HepG2 (cell line): Measurements from ENCODE around the gene TPRKB. TPM values are rescaled to one million over a fixed set of nuclear protein-coding genes. Genes with fewer than 3 reads are reported as not detected.

Experiments
- AHR ChIP-seq: IDR thresholded peaks from 2 replicates; pipeline ENCODE4 v1.6.1; 2018; ENCODE audit warnings: missing genetic modification reagents, missing compliant biosample characterization
- ARNTL ChIP-seq: sonication (generic); formaldehyde crosslinking; IDR thresholded peaks from 2 replicates; pipeline ENCODE4 v1.4.0; 2020; ENCODE audit warnings: mild to moderate bottlenecking, missing genetic modification reagents
- CHD2 ChIP-seq: IDR thresholded peaks from 2 replicates; pipeline ENCODE4 v1.6.1; 2011; ENCODE audit warnings: low read depth, low read length, improper control_type of control experiment
- EP300 ChIP-seq, 3 experiments: sonication (generic) in 1 of 3; formaldehyde crosslinking in 1 of 3; IDR thresholded peaks; 2 replicates each; pipeline versions ENCODE4 v1.5.1 to v1.6.1; 2011 to 2020; ENCODE audit warnings: low read depth in 2 of 3, low read length in 2 of 3, borderline replicate concordance in 1 of 3, improper control_type of control experiment in 1 of 3, mild to moderate bottlenecking in 1 of 3, missing genetic modification reagents in 1 of 3, moderate library complexity in 1 of 3
- JUN ChIP-seq: sonication (generic); formaldehyde crosslinking; IDR thresholded peaks from 2 replicates; pipeline ENCODE4 v1.4.0; 2020; ENCODE audit warnings: mild to moderate bottlenecking, missing genetic modification reagents
- KMT2A ChIP-seq: sonication (generic); formaldehyde crosslinking; IDR thresholded peaks from 2 replicates; pipeline ENCODE4 v1.4.0; 2020; ENCODE audit warnings: missing genetic modification reagents
- LCORL ChIP-seq, 2 experiments: fragments of 450-650 bp in 1 of 2; sonication (generic) in 1 of 2; formaldehyde crosslinking in 1 of 2; IDR thresholded peaks; 2 replicates each; pipeline versions ENCODE4 v1.5.0 to v1.6.1; 2017 to 2020; ENCODE audit warnings: antibody characterized with exemption in 1 of 2, missing genetic modification reagents in 1 of 2
- MBNL3 ChIP-seq: fragments of 250-450 bp; sonication (Bioruptor Pico); conservative IDR thresholded peaks from 2 replicates; pipeline ENCODE4 v1.8.0; 2022; ENCODE audit warnings: mild to moderate bottlenecking, inconsistent platforms
- NFKBIZ ChIP-seq: IDR thresholded peaks from 2 replicates; pipeline ENCODE4 v1.6.1; 2018; ENCODE audit warnings: missing genetic modification reagents, missing compliant biosample characterization
- NR2F1 ChIP-seq, 2 experiments: fragments of 450-650 bp in 1 of 2; formaldehyde crosslinking in 1 of 2; IDR thresholded peaks; 2 replicates each; pipeline versions ENCODE4 v1.5.0 to v1.6.1; 2016 to 2020; ENCODE audit warnings: mild to moderate bottlenecking in 1 of 2, missing compliant biosample characterization in 1 of 2, missing genetic modification reagents in 1 of 2, moderate library complexity in 1 of 2
- RAD51 ChIP-seq: fragments of 450-650 bp; IDR thresholded peaks from 2 replicates; pipeline ENCODE4 v1.6.1; 2016; ENCODE audit warnings: borderline replicate concordance
- TBX2 ChIP-seq: sonication (generic); formaldehyde crosslinking; IDR thresholded peaks from 2 replicates; pipeline ENCODE4 v1.5.0; 2020; ENCODE audit warnings: missing genetic modification reagents, mild to moderate bottlenecking, borderline replicate concordance
- ZNF34 ChIP-seq: sonication (generic); formaldehyde crosslinking; IDR thresholded peaks from 2 replicates; pipeline ENCODE4 v1.4.0; 2020; ENCODE audit warnings: mild to moderate bottlenecking, missing genetic modification reagents, borderline replicate concordance
- polyA plus RNA-seq, 8 experiments: library from polyadenylated mRNA; depleted of rRNA in 3 of 8; stranded (reverse) in 7 of 8; unstranded in 1 of 8; fragments of >200 nt; fragmentation: Illumina TruSeq in 4 of 8; extraction: Trizol in 4 of 8; gene quantifications; 2 replicates each; pipeline versions ENCODE4 v1.2.1 to v1.2.3, GENCODE V29; 2011 to 2016; ENCODE audit warnings: low read depth in 4 of 8, missing spikeins in 1 of 8, mixed read lengths in 1 of 8; ENCODE audit not compliant: insufficient read depth in 1 of 8
- total RNA-seq, 5 experiments: library from RNA; depleted of rRNA; stranded (reverse); fragments of >200 nt; fragmentation: Illumina TruSeq; extraction: Trizol; gene quantifications; 2 replicates each; pipeline ENCODE4 v1.2.3, GENCODE V29; 2016; ENCODE audit warnings: low read depth in 1 of 5
- TF ChIP-seq, protein P1 (sequence below): sonication (generic); formaldehyde crosslinking; IDR thresholded peaks from 2 replicates; pipeline ENCODE4 v1.4.0; 2020; ENCODE audit warnings: missing genetic modification reagents
- TF ChIP-seq, protein P2 (sequence below): sonication (generic); formaldehyde crosslinking; conservative IDR thresholded peaks from 2 replicates; pipeline ENCODE4 v1.8.0; 2022; ENCODE audit warnings: missing genetic modification reagents
- TF ChIP-seq, protein P3 (sequence below): sonication (generic); formaldehyde crosslinking; IDR thresholded peaks from 2 replicates; pipeline ENCODE4 v1.4.0; 2020; ENCODE audit warnings: missing genetic modification reagents, borderline replicate concordance
- TF ChIP-seq, protein P4 (sequence below): sonication (generic); formaldehyde crosslinking; IDR thresholded peaks from 2 replicates; pipeline ENCODE4 v1.5.0; 2020; ENCODE audit warnings: missing genetic modification reagents
- TF ChIP-seq, protein P5 (sequence below): sonication (generic); formaldehyde crosslinking; IDR thresholded peaks from 2 replicates; pipeline ENCODE4 v1.8.0; 2023; ENCODE audit warnings: mild to moderate bottlenecking, missing genetic modification reagents

Gene TPRKB
- total and polyA plus RNA-seq, 2 of the 13 experiments (the other 11 are each of a cell fraction or from before 2014, with no cell fraction given), result 32.0 to 58.0 TPM

DNA sequence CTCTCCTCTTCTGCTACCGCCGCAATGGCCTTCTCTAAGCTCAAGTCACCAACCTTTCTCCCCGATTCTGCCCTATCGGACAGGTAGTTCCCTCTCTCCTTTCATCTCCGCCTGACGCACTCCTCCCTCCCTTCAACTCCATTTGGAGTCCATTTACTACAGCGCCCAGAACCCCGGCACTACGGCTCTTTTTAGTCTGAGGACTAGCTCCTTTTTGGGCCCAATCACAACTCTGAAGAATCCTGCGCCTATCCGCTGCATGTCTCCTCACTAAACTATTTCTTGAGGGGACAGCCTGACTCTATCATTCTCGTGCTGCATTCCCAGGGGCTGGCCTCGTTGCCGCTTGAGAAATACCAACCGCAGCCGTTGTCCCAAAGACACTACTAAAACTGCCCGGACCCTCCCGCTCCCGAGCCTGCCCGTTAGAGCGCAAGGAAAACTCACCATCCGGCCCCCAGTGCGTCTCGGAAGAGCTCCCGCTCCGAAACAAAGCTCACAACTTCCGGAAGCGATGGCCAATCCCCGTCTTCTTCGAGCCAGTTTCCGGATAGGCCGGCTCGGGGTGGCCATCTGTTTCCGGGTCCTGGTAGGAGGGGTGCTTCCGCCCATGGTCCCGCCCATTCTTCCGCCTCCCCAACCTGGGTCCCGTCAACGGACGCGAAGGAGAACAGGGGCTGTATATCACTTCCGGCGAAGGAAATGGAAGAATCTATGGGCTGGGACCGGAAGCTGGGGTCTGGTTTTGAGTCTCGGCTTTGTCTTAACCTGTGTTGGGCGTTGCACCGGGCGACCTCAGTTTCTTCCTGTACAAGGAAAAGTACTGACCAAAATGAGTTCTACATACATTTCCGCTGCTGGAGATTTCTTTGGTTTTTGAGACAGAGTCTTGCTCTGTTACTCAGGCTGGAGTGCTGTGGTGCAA, at the start of gene TPRKB (continued):
- TF ChIP-seq, protein P1, sequence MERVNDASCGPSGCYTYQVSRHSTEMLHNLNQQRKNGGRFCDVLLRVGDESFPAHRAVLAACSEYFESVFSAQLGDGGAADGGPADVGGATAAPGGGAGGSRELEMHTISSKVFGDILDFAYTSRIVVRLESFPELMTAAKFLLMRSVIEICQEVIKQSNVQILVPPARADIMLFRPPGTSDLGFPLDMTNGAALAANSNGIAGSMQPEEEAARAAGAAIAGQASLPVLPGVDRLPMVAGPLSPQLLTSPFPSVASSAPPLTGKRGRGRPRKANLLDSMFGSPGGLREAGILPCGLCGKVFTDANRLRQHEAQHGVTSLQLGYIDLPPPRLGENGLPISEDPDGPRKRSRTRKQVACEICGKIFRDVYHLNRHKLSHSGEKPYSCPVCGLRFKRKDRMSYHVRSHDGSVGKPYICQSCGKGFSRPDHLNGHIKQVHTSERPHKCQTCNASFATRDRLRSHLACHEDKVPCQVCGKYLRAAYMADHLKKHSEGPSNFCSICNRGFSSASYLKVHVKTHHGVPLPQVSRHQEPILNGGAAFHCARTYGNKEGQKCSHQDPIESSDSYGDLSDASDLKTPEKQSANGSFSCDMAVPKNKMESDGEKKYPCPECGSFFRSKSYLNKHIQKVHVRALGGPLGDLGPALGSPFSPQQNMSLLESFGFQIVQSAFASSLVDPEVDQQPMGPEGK (CRISPR knock-in tag), result peak; percentile 88; the same call in 1 of the 2 replicates
- TF ChIP-seq JUN (CRISPR knock-in tag) (peak; percentile 67), RAD51 (no peak), CHD2 (no peak; the same call in none of the 2 replicates), KMT2A (CRISPR knock-in tag) (peak; percentile 93), ZNF34 (CRISPR knock-in tag) (peak; percentile 74; the same call in 1 of the 2 replicates), LCORL (IDR thresholded peaks at IDR 0.05) (peak; percentile 96; the same call in 1 of the 2 replicates), LCORL (CRISPR knock-in tag; IDR thresholded peaks at IDR 0.05) (peak; percentile 44; the same call in 1 of the 2 replicates), NR2F1 (CRISPR knock-in tag; IDR thresholded peaks at IDR 0.05) (peak in 1 of 2 experiments; percentile 46; a peak in 2 of 4 replicates), EP300 (IDR thresholded peaks at IDR 0.05; ENCODE audit: low read depth in 2 of 2, low read length in 2 of 2) (no peak; a peak in 1 of 4 replicates), EP300 (CRISPR knock-in tag; IDR thresholded peaks at IDR 0.05; ENCODE audit: borderline replicate concordance) (peak; percentile 46; the same call in 1 of the 2 replicates), MBNL3 (CRISPR knock-in tag) (no peak; the same call in 1 of the 2 replicates), AHR (CRISPR knock-in tag) (no peak), ARNTL (peak; percentile 75; the same call in 1 of the 2 replicates), TBX2 (CRISPR knock-in tag) (peak; percentile 87), NFKBIZ (CRISPR knock-in tag) (no peak)
- TF ChIP-seq, protein P2, sequence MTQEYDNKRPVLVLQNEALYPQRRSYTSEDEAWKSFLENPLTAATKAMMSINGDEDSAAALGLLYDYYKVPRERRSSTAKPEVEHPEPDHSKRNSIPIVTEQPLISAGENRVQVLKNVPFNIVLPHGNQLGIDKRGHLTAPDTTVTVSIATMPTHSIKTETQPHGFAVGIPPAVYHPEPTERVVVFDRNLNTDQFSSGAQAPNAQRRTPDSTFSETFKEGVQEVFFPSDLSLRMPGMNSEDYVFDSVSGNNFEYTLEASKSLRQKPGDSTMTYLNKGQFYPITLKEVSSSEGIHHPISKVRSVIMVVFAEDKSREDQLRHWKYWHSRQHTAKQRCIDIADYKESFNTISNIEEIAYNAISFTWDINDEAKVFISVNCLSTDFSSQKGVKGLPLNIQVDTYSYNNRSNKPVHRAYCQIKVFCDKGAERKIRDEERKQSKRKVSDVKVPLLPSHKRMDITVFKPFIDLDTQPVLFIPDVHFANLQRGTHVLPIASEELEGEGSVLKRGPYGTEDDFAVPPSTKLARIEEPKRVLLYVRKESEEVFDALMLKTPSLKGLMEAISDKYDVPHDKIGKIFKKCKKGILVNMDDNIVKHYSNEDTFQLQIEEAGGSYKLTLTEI (CRISPR knock-in tag), result no peak
- TF ChIP-seq, protein P3, sequence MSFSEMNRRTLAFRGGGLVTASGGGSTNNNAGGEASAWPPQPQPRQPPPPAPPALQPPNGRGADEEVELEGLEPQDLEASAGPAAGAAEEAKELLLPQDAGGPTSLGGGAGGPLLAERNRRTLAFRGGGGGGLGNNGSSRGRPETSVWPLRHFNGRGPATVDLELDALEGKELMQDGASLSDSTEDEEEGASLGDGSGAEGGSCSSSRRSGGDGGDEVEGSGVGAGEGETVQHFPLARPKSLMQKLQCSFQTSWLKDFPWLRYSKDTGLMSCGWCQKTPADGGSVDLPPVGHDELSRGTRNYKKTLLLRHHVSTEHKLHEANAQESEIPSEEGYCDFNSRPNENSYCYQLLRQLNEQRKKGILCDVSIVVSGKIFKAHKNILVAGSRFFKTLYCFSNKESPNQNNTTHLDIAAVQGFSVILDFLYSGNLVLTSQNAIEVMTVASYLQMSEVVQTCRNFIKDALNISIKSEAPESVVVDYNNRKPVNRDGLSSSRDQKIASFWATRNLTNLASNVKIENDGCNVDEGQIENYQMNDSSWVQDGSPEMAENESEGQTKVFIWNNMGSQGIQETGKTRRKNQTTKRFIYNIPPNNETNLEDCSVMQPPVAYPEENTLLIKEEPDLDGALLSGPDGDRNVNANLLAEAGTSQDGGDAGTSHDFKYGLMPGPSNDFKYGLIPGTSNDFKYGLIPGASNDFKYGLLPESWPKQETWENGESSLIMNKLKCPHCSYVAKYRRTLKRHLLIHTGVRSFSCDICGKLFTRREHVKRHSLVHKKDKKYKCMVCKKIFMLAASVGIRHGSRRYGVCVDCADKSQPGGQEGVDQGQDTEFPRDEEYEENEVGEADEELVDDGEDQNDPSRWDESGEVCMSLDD (CRISPR knock-in tag), result peak; percentile 92; the same call in 1 of the 2 replicates
- TF ChIP-seq, protein P4, sequence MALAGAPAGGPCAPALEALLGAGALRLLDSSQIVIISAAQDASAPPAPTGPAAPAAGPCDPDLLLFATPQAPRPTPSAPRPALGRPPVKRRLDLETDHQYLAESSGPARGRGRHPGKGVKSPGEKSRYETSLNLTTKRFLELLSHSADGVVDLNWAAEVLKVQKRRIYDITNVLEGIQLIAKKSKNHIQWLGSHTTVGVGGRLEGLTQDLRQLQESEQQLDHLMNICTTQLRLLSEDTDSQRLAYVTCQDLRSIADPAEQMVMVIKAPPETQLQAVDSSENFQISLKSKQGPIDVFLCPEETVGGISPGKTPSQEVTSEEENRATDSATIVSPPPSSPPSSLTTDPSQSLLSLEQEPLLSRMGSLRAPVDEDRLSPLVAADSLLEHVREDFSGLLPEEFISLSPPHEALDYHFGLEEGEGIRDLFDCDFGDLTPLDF, result peak; percentile 64
- TF ChIP-seq, protein P5, sequence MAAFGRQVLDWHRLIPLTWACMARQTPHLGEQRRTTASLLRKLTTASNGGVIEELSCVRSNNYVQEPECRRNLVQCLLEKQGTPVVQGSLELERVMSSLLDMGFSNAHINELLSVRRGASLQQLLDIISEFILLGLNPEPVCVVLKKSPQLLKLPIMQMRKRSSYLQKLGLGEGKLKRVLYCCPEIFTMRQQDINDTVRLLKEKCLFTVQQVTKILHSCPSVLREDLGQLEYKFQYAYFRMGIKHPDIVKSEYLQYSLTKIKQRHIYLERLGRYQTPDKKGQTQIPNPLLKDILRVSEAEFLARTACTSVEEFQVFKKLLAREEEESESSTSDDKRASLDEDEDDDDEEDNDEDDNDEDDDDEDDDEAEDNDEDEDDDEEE (CRISPR knock-in tag), result peak; percentile 94
